Urothelium cell line (cell line): ENCODE measurements around the gene CCDC92B.

Source experiments
- DNase-seq: peaks from one replicate; pipeline ENCODE4 v3.0.0; 2011; ENCODE audit warnings: low spot score, mixed read lengths
- FAIRE-seq: peaks from 2 replicates; lab custom pipeline; 2011; peaks lifted over from hg19 to GRCh38; lab: Jason Lieb, UNC

The CCDC92B gene

DNA sequence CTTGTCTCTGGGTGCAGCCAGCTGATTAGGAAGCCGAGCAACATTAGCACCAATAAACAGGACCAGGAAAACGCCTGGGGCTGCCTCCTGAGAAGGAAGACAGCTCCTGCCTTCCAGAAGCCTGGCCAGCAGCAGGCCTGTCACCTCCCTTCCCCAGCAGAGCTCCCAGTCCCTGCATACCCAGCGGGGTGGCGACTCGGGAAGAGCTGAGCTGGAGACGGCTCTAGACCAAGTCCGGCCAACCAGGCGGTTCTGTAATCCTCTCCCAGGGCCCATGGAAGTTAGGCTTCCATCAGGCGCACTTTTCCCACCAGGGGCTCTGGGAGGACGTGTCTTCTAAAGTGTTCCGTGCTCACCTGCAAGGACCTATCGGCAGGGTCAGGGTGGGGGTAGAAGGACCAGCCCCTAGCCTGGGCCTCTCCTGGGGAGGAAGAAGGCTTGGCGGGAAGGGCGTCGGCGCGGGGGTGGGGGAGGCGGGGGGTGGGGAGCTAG lies 25.9 kb downstream of the CCDC92B start:
- FAIRE-seq (no peak), DNase-seq (no peak)

GRCh38 chr17:2722611-2723010 lies 26.8 kb downstream of the CCDC92B start:
- DNase-seq (no peak), FAIRE-seq (no peak)

GRCh38 chr17:2721603-2722002 lies 27.8 kb downstream of the CCDC92B start:
- DNase-seq (no peak), FAIRE-seq (no peak)

DNA sequence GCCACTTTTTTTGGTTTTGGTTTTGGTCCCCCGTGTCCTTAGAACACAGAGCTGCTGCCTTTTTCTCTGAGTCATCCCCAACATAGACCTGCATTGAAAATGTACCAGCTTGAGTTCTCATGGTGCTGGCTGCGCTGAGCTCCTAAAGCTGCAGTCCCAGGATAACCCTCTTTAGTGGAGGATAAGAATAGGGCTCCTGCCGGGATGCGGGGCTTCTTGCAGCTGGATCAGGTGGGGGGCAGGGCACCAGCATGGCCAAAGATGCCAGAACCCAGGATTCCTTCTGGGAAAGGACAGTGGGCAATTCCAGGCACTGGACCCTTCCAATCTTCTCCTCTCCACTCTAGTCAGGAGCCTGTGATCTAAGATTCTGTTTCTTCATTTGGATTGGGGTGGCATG lies 29.6 kb downstream of the CCDC92B start:
- no peak for FAIRE-seq
- no peak for DNase-seq

- FAIRE-seq: no peak
These were observed 31.1 kb downstream of the CCDC92B start for GRCh38 chr17:2718150-2718938.

DNA sequence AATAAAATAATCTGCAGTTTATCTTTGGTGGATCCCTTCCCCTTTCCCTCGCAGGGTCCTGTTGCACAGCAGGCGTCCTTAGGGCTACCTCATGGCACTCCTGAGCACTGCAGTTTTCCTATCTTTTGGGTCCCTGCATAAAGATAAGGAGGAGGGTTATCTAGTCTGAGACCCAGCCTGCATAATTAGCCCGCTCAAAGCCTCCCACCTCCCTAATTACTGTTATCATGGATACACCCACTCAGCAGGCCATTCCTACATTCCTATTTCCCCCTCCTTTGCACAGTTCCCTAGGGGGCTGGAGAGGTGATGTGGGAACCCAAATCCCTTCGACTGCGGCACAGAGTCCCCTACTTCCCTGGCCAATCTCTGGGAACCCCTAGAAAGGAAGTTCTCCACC lies 32.8 kb downstream of the CCDC92B start:
- FAIRE-seq (no peak), DNase-seq (no peak)

More at GRCh38 chr17:2718150-2718938, 31.1 kb downstream of the CCDC92B start:
- no peak for DNase-seq

DNA sequence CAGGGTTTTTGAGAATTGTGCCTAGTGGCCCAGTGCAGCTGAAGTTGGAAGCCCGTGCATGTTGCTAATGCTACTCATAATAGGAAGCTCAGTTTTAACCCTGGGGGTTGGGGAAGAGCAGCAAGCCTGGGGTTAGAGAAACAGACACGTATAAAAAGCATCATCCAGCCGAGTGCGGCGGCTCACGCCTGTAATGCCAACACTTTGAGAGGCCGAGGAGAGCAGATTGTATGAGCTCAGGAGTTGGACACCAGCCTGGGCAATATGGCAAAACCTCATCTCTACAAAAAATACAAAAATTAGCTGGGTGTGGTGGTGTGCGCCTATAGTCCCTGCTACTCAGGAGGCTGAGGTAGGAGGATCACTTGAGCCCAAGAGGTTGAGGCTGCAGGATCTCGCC lies 35.6 kb downstream of the CCDC92B start:
- DNase-seq (no peak), FAIRE-seq (no peak)

- FAIRE-seq: no peak
- DNase-seq: no peak
These were observed 37.0 kb downstream of the CCDC92B start for GRCh38 chr17:2712300-2713043.

- FAIRE-seq: peak; percentile 66
- DNase-seq: peak; percentile 94
These were observed 37.7 kb downstream of the CCDC92B start, which contains the start of gene CLUH for GRCh38 chr17:2711608-2712299. Gene CLUH (minus strand): TSS chr17:2711764. CDS start chr17:2711661, 103 bp downstream.

GRCh38 chr17:2710803-2711607 lies 38.4 kb downstream of the CCDC92B start:
- FAIRE-seq (no peak), DNase-seq (peak; percentile 10)

- no peak for DNase-seq
- no peak for FAIRE-seq
These were observed 39.2 kb downstream of the CCDC92B start for GRCh38 chr17:2710071-2710802.

GRCh38 chr17:2709183-2709661 lies 40.2 kb downstream of the CCDC92B start:
- FAIRE-seq (no peak), DNase-seq (no peak)

GRCh38 chr17:2708585-2709182 lies 40.8 kb downstream of the CCDC92B start:
- DNase-seq (no peak), FAIRE-seq (no peak)

- FAIRE-seq (no peak), DNase-seq (peak; percentile 18)
These were observed 41.5 kb downstream of the CCDC92B start for GRCh38 chr17:2707721-2708584.

DNA sequence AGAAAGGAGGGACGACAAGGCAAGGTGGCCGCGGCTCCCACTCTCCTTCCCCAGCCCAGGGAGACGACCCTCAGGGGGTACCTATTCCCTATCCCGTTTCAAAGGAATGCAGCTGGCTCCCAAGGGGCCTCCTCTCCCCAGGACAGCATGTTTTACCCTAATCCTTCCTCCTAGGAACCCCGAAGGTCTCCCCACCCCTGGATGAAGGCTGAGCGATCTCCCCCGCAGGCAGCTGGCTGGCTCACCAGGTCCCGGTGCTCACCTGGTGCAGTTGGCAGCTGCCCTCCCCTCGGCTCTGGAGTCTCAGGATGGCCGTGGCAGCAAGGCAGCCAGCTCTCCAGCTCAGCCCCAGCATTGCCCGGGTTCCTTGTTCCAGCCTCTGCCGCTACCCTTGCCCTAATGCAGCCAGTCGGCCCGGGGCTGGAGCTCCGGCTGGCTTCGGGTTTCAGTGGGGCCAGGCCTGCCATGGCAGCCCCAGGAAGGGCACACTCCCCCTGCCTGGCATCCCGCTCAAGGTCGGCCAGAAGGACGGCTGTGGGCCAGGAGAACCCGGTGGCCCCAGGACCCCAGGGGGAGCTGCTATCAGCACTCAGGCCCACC lies 42.4 kb downstream of the CCDC92B start:
- no peak for FAIRE-seq

GRCh38 chr17:2705888-2706795 lies 43.3 kb downstream of the CCDC92B start:
- no peak for FAIRE-seq
- DNase-seq: no peak

More for the DNA sequence above, 42.4 kb downstream of the CCDC92B start:
- no peak for DNase-seq

- DNase-seq: no peak
- FAIRE-seq: no peak
These were observed 44.2 kb downstream of the CCDC92B start for GRCh38 chr17:2705263-2705662.
